Upper lobe of left lung (tissue), 4 donors: Measurements from ENCODE around the gene RHOB.

Experiments
- EP300 ChIP-seq, 4 donors: sonication (generic); formaldehyde crosslinking; IDR thresholded peaks; one replicate each; pipeline ENCODE4 v1.5.1; 2017; ENCODE audit warnings: antibody characterized with exemption in 4 of 4, control low read depth in 2 of 4
- POLR2A ChIP-seq, 4 donors: fragments of 450-650 bp; IDR thresholded peaks; one replicate each; pipeline ENCODE4 v1.5.1; 2016 to 2017; ENCODE audit warnings: antibody characterized with exemption in 4 of 4, mild to moderate bottlenecking in 2 of 4
- POLR2AphosphoS5 ChIP-seq, 2 donors: sonication (generic); formaldehyde crosslinking; IDR thresholded peaks; one replicate each; pipeline ENCODE4 v1.5.1; 2017; ENCODE audit warnings: antibody characterized with exemption in 2 of 2
- TF ChIP-seq, protein P1 (sequence below), 6 experiments: fragments of 450-650 bp in 4 of 6; fragments of 200-600 bp in 2 of 6; sonication (generic) in 2 of 6; IDR thresholded peaks; one replicate each; pipeline ENCODE4 v1.5.1; 2016 to 2019; ENCODE audit warnings: antibody characterized with exemption in 6 of 6

DNA sequence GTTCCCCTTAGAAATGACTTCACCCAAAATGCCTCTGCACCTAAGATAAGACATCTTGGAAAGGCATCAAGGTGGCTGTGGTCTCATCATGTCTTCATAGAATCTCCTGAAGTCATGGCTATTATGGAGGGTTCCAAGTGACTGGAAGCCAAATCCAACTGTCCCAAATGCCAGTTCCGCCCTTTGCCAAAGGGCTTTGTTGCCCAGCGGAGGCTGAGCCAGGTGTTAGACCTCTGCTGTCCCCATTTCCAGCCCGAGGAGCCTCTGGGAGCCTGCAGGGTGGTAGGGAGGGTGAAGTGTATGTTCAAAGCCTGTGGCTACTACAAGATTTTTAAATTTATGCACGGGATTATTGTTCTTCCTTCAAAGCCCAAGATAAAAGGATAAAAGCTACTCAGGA, 25.7 kb downstream of the RHOB start:
- no peak for TF ChIP-seq POLR2A (IDR thresholded peaks at IDR 0.05)
- TF ChIP-seq, protein P1, sequence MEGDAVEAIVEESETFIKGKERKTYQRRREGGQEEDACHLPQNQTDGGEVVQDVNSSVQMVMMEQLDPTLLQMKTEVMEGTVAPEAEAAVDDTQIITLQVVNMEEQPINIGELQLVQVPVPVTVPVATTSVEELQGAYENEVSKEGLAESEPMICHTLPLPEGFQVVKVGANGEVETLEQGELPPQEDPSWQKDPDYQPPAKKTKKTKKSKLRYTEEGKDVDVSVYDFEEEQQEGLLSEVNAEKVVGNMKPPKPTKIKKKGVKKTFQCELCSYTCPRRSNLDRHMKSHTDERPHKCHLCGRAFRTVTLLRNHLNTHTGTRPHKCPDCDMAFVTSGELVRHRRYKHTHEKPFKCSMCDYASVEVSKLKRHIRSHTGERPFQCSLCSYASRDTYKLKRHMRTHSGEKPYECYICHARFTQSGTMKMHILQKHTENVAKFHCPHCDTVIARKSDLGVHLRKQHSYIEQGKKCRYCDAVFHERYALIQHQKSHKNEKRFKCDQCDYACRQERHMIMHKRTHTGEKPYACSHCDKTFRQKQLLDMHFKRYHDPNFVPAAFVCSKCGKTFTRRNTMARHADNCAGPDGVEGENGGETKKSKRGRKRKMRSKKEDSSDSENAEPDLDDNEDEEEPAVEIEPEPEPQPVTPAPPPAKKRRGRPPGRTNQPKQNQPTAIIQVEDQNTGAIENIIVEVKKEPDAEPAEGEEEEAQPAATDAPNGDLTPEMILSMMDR (IDR thresholded peaks at IDR 0.05) = no peak
- TF ChIP-seq EP300 (IDR thresholded peaks at IDR 0.05) = no peak
- TF ChIP-seq POLR2AphosphoS5 (IDR thresholded peaks at IDR 0.05) = no peak
